Ovary (tissue), 3 donors: Measurements from ENCODE around the gene UROD.

Source experiments
- EP300 ChIP-seq: sonication (generic); formaldehyde crosslinking; IDR thresholded peaks from one replicate; pipeline ENCODE4 v1.6.1; 2017; ENCODE audit warnings: antibody characterized with exemption
- POLR2A ChIP-seq: fragments of 450-650 bp; IDR thresholded peaks from one replicate; pipeline ENCODE4 v1.6.1; 2017; ENCODE audit warnings: antibody characterized with exemption, mild to moderate bottlenecking, moderate library complexity
- TF ChIP-seq, protein P1 (sequence below), 3 donors: fragments of 450-650 bp in 2 of 3; fragments of 200-600 bp in 1 of 3; IDR thresholded peaks; one replicate each; pipeline versions ENCODE4 v1.5.1 to v1.8.0; 2016 to 2022; ENCODE audit warnings: antibody characterized with exemption in 3 of 3, mild to moderate bottlenecking in 1 of 3
- donor health status: DM: no; HTN: no; CAD: no.

DNA sequence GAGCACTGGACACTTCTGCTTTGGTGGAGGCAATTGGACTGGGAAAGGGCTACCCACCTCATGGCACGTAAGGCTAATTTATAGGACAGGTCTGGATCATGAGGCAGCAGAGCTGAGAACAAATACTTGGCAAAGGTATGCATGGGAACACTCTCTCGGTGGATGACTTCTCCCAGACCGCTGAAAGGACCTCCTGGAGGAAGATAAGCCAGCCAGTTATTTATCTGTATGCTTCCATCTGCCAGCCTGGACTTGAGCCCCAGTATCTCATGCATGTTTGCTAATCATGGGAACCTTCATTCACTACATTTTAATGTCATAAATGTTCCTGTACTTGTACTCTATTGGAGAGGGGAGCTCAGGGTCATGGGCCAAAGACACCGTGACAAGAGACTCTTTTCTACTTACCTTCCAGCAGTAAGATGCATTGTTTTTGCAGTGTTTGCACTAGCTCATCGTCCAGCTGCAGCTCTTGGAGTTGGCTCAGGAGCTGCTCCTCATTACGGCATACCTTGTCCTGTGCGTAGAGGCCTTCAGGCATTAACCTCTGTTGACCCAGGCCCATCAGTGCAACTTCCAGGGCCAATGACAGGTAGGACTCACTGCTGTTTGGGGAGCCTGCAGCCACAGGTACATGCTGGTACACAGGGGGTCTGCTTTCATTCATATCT lies 23.7 kb downstream of the UROD start:
- TF ChIP-seq, protein P1, sequence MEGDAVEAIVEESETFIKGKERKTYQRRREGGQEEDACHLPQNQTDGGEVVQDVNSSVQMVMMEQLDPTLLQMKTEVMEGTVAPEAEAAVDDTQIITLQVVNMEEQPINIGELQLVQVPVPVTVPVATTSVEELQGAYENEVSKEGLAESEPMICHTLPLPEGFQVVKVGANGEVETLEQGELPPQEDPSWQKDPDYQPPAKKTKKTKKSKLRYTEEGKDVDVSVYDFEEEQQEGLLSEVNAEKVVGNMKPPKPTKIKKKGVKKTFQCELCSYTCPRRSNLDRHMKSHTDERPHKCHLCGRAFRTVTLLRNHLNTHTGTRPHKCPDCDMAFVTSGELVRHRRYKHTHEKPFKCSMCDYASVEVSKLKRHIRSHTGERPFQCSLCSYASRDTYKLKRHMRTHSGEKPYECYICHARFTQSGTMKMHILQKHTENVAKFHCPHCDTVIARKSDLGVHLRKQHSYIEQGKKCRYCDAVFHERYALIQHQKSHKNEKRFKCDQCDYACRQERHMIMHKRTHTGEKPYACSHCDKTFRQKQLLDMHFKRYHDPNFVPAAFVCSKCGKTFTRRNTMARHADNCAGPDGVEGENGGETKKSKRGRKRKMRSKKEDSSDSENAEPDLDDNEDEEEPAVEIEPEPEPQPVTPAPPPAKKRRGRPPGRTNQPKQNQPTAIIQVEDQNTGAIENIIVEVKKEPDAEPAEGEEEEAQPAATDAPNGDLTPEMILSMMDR (IDR thresholded peaks at IDR 0.05) = no peak
- TF ChIP-seq EP300 (no peak), POLR2A (no peak)
